ENCODE results near the gene SIK2.

Gene SIK2

GRCh38 chr11:111766834-111767142 is 164.5 kb downstream of the SIK2 start:
- TF ChIP-seq TAF1 (IDR thresholded peaks at IDR 0.05; ENCODE audit: low read depth) (no peak), RAD21 (IDR thresholded peaks at IDR 0.05; ENCODE audit: low read depth) (no peak), REST (IDR thresholded peaks at IDR 0.05; ENCODE audit: low read depth) (no peak), MAX (IDR thresholded peaks at IDR 0.05) (no peak), CEBPB (IDR thresholded peaks at IDR 0.05) (no peak), TCF12 (IDR thresholded peaks at IDR 0.05; ENCODE audit: low read depth) (no peak), CREB1 (IDR thresholded peaks at IDR 0.05; ENCODE audit: low read depth) (no peak), NFIC (IDR thresholded peaks at IDR 0.05) (no peak), FOXM1 (IDR thresholded peaks at IDR 0.05; ENCODE audit: borderline replicate concordance, low read depth) (no peak), EGR1 (IDR thresholded peaks at IDR 0.05) (no peak), ZBTB7A (IDR thresholded peaks at IDR 0.05; ENCODE audit: low read depth) (no peak), YY1 (IDR thresholded peaks at IDR 0.05; ENCODE audit: low read depth) (no peak), EP300 (IDR thresholded peaks at IDR 0.05; ENCODE audit: borderline replicate concordance) (no peak)
- TF ChIP-seq, protein P1, sequence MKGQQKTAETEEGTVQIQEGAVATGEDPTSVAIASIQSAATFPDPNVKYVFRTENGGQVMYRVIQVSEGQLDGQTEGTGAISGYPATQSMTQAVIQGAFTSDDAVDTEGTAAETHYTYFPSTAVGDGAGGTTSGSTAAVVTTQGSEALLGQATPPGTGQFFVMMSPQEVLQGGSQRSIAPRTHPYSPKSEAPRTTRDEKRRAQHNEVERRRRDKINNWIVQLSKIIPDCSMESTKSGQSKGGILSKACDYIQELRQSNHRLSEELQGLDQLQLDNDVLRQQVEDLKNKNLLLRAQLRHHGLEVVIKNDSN (IDR thresholded peaks at IDR 0.05) = no peak

GRCh38 chr11:111770581-111771134 is 168.4 kb downstream of the SIK2 start:
- no peak for TF ChIP-seq TAF1 (IDR thresholded peaks at IDR 0.05; ENCODE audit: low read depth)
- TF ChIP-seq EGR1 (IDR thresholded peaks at IDR 0.05) = no peak
- no peak for TF ChIP-seq ZBTB7A (IDR thresholded peaks at IDR 0.05; ENCODE audit: low read depth)
- TF ChIP-seq FOXM1 (IDR thresholded peaks at IDR 0.05; ENCODE audit: borderline replicate concordance, low read depth) = no peak

DNA sequence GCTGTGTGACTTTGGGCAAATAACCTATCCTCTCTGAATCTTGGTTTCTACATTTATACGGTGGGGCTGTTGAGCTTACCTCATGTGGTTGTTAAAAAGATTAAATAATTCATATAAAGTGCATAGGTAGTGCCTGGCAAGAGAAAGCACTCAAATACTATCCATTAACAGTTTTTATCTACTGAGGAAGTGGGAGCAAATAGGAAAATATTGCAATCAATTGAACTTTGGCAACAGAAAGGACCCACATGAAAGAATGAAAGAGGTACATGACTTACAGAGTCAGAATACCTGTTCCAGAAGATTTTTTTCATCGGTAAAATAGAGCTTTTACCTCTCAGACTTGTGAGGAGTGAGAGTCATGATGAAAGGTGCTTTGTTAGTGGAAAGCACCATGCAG is 170.3 kb downstream of the SIK2 start:
- TF ChIP-seq REST (IDR thresholded peaks at IDR 0.05; ENCODE audit: low read depth) (no peak), RAD21 (IDR thresholded peaks at IDR 0.05; ENCODE audit: low read depth) (no peak), TEAD4 (IDR thresholded peaks at IDR 0.05) (no peak), FOXM1 (IDR thresholded peaks at IDR 0.05; ENCODE audit: borderline replicate concordance, low read depth) (no peak)

DNA sequence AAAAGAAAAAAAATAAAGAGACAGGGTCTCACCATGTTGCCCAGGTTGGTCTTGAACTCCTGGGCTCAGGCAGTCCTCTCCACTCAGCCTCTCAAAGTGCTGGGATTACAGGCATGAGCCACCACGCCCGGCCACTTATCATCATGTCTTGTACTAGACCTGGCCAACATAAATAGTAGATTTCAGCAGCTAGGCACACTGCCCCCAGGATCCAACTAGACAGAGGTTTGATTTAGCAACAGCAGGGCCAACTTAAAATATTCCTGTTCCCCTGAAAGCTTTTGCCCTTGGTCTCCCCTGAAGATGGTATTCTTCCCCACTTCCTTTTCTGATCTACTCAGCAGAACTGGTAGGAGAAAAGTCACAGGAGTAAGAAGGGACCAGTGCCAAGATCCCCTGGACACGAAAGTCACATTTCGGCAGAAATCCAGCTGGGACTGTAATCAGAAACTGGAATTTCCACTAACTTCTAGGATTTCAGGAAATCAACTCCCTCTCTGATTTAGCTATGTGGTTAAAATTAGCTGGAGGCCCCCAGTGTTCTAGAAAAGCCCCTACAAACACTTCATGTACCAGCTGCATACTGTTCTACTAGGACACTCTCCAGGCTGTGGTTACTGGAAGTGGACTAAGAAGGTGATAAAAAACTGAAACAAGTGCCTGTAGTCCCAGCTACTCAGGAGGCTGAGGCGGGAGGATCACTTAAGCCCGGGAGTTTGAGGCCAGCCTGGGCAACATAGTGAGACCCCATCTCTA is 172.9 kb downstream of the SIK2 start:
- TF ChIP-seq NFIC (IDR thresholded peaks at IDR 0.05) = peak; percentile 46; the same call in 1 of the 2 replicates
- TF ChIP-seq ZBTB7A (IDR thresholded peaks at IDR 0.05; ENCODE audit: low read depth) = no peak
- 0 out of 2 replicates have a peak, but pooled peaks have one; percentile 14 for TF ChIP-seq EP300 (IDR thresholded peaks at IDR 0.05; ENCODE audit: borderline replicate concordance)
- TF ChIP-seq EGR1 (IDR thresholded peaks at IDR 0.05) = no peak
- TF ChIP-seq TEAD4 (IDR thresholded peaks at IDR 0.05) = peak; percentile 19; the same call in 1 of the 2 replicates
- TF ChIP-seq, protein P1 (IDR thresholded peaks at IDR 0.05) = no peak
- TF ChIP-seq MAX (IDR thresholded peaks at IDR 0.05) = no peak
- TF ChIP-seq CEBPB (IDR thresholded peaks at IDR 0.05) = no peak
- no peak for TF ChIP-seq YY1 (IDR thresholded peaks at IDR 0.05; ENCODE audit: low read depth)
- TF ChIP-seq FOXM1 (IDR thresholded peaks at IDR 0.05; ENCODE audit: borderline replicate concordance, low read depth) = no peak
- no peak for TF ChIP-seq TCF12 (IDR thresholded peaks at IDR 0.05; ENCODE audit: low read depth)
- TF ChIP-seq TAF1 (IDR thresholded peaks at IDR 0.05; ENCODE audit: low read depth) = no peak

DNA sequence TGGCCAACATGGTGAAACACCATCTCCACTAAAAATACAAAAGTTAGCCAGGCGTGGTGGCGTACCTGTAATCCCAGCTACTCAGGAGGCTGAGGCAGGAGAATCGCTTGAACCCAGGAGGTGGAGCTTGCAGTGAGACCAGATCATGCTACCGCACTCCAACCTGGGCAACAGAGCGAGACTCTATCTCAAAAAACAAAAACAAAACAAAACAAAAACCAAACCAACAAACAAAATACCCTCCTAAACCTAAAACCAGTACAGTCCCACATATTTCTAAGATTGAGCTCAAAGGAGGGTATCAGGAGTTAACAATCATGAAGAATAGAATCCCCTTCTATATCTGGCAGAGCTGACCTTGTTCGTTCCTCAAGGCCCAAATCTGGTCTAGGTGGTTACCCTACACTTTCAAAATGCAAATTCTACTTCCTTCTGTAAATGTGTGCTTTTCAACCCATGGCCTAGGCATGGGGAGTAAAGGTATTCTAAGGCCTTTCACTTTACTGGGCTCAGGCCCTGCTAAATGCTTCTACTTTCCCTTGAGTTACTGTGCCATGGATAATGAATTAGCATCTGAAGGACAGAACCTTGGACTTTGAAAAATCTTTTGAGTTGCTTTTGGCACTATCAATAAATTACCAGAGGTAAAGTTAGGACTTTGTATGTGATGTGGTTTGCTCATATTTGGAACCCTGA is 174.3 kb downstream of the SIK2 start:
- TF ChIP-seq TCF12 (IDR thresholded peaks at IDR 0.05; ENCODE audit: low read depth) (no peak), CEBPB (IDR thresholded peaks at IDR 0.05) (no peak), TAF1 (IDR thresholded peaks at IDR 0.05; ENCODE audit: low read depth) (no peak), YY1 (IDR thresholded peaks at IDR 0.05; ENCODE audit: low read depth) (no peak), FOXM1 (IDR thresholded peaks at IDR 0.05; ENCODE audit: borderline replicate concordance, low read depth) (no peak), CREB1 (IDR thresholded peaks at IDR 0.05; ENCODE audit: low read depth) (no peak), REST (IDR thresholded peaks at IDR 0.05; ENCODE audit: low read depth) (no peak), NFIC (IDR thresholded peaks at IDR 0.05) (no peak), RAD21 (IDR thresholded peaks at IDR 0.05; ENCODE audit: low read depth) (no peak), EP300 (IDR thresholded peaks at IDR 0.05; ENCODE audit: borderline replicate concordance) (no peak), TEAD4 (IDR thresholded peaks at IDR 0.05) (no peak), ZBTB7A (IDR thresholded peaks at IDR 0.05; ENCODE audit: low read depth) (no peak), MAX (IDR thresholded peaks at IDR 0.05) (no peak), EGR1 (IDR thresholded peaks at IDR 0.05) (no peak)
- TF ChIP-seq, protein P1 (IDR thresholded peaks at IDR 0.05) = no peak

All from Ishikawa (cell line).